GM12891 (cell line): ENCODE data around the gene ANAPC15.

Experiments
- PAX5 ChIP-seq: IDR thresholded peaks from 2 replicates; pipeline ENCODE4 v1.6.1; 2011; ENCODE audit warnings: low read length, moderate library complexity, mild to moderate bottlenecking; ENCODE audit not compliant: insufficient read depth, severe bottlenecking
- POLR2A ChIP-seq: IDR thresholded peaks from 2 replicates; pipeline ENCODE4 v1.6.1; 2011; ENCODE audit warnings: low read depth, low read length, control low read depth
- POLR2AphosphoS5 ChIP-seq: IDR thresholded peaks from 2 replicates; pipeline ENCODE4 v1.6.1; 2011; ENCODE audit warnings: low read depth, low read length, control low read depth
- POU2F2 ChIP-seq: IDR thresholded peaks from 2 replicates; pipeline ENCODE4 v1.6.1; 2011; ENCODE audit warnings: low read depth, mild to moderate bottlenecking, control low read depth, low read length, moderate library complexity
- SPI1 ChIP-seq: IDR thresholded peaks from 2 replicates; pipeline ENCODE4 v1.6.1; 2011; ENCODE audit warnings: low read depth, low read length, control low read depth
- TAF1 ChIP-seq: IDR thresholded peaks from 2 replicates; pipeline ENCODE4 v1.6.1; 2011; ENCODE audit warnings: low read depth, low read length, control low read depth

GRCh38 chr11:72146625-72147024, 34.1 kb upstream of the ANAPC15 start:
- TF ChIP-seq POLR2A (no peak), POLR2AphosphoS5 (no peak), TAF1 (no peak), PAX5 (no peak), POU2F2 (no peak), SPI1 (no peak)
